ENCODE measurements around the gene KRTAP10-2. TPM values are rescaled to one million over a fixed set of nuclear protein-coding genes. Genes with fewer than 3 reads are reported as not detected.

KRTAP10-2 gene
- total and polyA plus RNA-seq, 9 of the 15 experiments (the other 6 are each of a cell fraction or from before 2014, with no cell fraction given) = not detected

DNA sequence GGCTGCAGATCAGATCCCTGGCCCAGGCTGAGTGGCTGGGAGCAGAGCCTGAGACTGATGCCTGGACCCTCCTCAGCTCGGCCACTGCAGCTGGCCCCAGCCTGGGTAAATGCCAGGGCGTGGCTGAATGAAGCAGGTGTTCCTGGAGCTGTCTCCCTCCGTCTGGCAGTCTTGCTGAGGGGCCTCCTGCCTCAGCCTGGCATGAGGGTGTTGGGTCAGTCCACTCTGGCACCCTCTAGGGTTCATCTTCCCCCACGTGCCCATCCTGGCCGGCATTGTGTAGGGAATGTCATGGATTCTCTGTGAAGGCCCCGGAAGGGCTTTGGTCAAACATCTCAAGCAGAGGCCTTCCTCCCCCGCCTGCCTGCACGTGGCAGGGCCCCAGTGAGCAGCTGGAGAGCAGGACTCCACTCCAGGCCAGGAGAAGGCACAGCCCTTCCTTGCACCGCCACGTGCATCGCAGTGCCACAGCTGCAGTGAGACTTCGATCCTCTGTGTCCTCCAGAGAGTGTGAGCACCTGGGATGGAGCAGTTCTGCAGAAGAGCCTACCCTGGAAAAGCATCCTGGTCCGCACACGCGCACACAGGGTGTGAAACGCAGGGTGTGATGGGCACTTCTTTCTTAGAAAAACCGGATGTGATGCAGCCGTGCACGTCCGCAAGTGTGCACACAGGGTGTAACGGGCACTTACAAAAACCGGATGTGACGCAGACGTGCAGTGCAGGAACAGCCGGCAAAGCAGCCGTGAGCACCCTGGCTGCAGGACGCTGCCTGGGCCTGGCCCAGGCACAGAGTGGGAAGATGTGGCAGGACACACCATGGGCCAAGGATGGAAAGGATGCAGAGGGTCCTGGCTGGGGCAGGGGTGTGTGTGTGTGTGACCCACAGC lies 17.6 kb upstream of the KRTAP10-2 start (continued):
- TF ChIP-seq, protein P1, sequence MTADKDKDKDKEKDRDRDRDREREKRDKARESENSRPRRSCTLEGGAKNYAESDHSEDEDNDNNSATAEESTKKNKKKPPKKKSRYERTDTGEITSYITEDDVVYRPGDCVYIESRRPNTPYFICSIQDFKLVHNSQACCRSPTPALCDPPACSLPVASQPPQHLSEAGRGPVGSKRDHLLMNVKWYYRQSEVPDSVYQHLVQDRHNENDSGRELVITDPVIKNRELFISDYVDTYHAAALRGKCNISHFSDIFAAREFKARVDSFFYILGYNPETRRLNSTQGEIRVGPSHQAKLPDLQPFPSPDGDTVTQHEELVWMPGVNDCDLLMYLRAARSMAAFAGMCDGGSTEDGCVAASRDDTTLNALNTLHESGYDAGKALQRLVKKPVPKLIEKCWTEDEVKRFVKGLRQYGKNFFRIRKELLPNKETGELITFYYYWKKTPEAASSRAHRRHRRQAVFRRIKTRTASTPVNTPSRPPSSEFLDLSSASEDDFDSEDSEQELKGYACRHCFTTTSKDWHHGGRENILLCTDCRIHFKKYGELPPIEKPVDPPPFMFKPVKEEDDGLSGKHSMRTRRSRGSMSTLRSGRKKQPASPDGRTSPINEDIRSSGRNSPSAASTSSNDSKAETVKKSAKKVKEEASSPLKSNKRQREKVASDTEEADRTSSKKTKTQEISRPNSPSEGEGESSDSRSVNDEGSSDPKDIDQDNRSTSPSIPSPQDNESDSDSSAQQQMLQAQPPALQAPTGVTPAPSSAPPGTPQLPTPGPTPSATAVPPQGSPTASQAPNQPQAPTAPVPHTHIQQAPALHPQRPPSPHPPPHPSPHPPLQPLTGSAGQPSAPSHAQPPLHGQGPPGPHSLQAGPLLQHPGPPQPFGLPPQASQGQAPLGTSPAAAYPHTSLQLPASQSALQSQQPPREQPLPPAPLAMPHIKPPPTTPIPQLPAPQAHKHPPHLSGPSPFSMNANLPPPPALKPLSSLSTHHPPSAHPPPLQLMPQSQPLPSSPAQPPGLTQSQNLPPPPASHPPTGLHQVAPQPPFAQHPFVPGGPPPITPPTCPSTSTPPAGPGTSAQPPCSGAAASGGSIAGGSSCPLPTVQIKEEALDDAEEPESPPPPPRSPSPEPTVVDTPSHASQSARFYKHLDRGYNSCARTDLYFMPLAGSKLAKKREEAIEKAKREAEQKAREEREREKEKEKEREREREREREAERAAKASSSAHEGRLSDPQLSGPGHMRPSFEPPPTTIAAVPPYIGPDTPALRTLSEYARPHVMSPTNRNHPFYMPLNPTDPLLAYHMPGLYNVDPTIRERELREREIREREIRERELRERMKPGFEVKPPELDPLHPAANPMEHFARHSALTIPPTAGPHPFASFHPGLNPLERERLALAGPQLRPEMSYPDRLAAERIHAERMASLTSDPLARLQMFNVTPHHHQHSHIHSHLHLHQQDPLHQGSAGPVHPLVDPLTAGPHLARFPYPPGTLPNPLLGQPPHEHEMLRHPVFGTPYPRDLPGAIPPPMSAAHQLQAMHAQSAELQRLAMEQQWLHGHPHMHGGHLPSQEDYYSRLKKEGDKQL (CRISPR knock-in tag; IDR thresholded peaks at IDR 0.05; ENCODE audit: borderline replicate concordance) = 0 out of 2 replicates have a peak, but pooled peaks have one; percentile 18
- TF ChIP-seq HDGF (IDR thresholded peaks at IDR 0.05) (no peak), SAFB2 (IDR thresholded peaks at IDR 0.05; ENCODE audit: borderline replicate concordance, low read depth, low read length, severe bottlenecking) (no peak), ZNF239 (CRISPR knock-in tag; IDR thresholded peaks at IDR 0.05) (no peak), FOXJ2 (tag; IDR thresholded peaks at IDR 0.05) (no peak), RBFOX2 (IDR thresholded peaks at IDR 0.05; ENCODE audit: low read depth, low read length) (no peak), L3MBTL2 (IDR thresholded peaks at IDR 0.05) (peak; percentile 97), ZBTB17 (CRISPR knock-in tag; IDR thresholded peaks at IDR 0.05) (no peak), FOXJ3 (CRISPR knock-in tag; IDR thresholded peaks at IDR 0.05) (no peak), SAP30 (IDR thresholded peaks at IDR 0.05; ENCODE audit: borderline replicate concordance, insufficient read depth, low read depth, low read length, poor library complexity, severe bottlenecking) (no peak), ZFPM2 (CRISPR knock-in tag; IDR thresholded peaks at IDR 0.05) (no peak), NUFIP1 (IDR thresholded peaks at IDR 0.05; ENCODE audit: partially characterized antibody) (no peak)
- TF ChIP-seq, protein P2, sequence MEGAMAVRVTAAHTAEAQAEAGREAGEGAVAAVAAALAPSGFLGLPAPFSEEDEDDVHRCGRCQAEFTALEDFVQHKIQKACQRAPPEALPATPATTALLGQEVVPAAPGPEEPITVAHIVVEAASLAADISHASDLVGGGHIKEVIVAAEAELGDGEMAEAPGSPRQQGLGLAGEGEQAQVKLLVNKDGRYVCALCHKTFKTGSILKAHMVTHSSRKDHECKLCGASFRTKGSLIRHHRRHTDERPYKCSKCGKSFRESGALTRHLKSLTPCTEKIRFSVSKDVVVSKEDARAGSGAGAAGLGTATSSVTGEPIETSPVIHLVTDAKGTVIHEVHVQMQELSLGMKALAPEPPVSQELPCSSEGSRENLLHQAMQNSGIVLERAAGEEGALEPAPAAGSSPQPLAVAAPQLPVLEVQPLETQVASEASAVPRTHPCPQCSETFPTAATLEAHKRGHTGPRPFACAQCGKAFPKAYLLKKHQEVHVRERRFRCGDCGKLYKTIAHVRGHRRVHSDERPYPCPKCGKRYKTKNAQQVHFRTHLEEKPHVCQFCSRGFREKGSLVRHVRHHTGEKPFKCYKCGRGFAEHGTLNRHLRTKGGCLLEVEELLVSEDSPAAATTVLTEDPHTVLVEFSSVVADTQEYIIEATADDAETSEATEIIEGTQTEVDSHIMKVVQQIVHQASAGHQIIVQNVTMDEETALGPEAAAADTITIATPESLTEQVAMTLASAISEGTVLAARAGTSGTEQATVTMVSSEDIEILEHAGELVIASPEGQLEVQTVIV (CRISPR knock-in tag; IDR thresholded peaks at IDR 0.05; ENCODE audit: borderline replicate concordance) = no peak
- TF ChIP-seq, protein P3, sequence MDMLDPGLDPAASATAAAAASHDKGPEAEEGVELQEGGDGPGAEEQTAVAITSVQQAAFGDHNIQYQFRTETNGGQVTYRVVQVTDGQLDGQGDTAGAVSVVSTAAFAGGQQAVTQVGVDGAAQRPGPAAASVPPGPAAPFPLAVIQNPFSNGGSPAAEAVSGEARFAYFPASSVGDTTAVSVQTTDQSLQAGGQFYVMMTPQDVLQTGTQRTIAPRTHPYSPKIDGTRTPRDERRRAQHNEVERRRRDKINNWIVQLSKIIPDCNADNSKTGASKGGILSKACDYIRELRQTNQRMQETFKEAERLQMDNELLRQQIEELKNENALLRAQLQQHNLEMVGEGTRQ (CRISPR knock-in tag; IDR thresholded peaks at IDR 0.05) = 0 out of 2 replicates have a peak, but pooled peaks have one; percentile 21
- TF ChIP-seq, protein P4, sequence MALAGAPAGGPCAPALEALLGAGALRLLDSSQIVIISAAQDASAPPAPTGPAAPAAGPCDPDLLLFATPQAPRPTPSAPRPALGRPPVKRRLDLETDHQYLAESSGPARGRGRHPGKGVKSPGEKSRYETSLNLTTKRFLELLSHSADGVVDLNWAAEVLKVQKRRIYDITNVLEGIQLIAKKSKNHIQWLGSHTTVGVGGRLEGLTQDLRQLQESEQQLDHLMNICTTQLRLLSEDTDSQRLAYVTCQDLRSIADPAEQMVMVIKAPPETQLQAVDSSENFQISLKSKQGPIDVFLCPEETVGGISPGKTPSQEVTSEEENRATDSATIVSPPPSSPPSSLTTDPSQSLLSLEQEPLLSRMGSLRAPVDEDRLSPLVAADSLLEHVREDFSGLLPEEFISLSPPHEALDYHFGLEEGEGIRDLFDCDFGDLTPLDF (CRISPR knock-in tag; IDR thresholded peaks at IDR 0.05) = no peak

Data from K562 (cell line).